Measurements from ENCODE around the gene MAPK4. TPM values are rescaled to one million over a fixed set of nuclear protein-coding genes. Genes with fewer than 3 reads are reported as not detected.
"Not testable (repeated sequence)": the region's sequence is repeated elsewhere in the genome, so short reads cannot be mapped to it uniquely, and the experiment has no call there.

MAPK4 gene
- total RNA-seq, 1 donor = not detected

- H3K4me3 ChIP-seq (ENCODE audit: low read depth, low read length) = no peak overlapping the region
- TF ChIP-seq CTCF (IDR thresholded peaks at IDR 0.05; ENCODE audit: insufficient read depth, low read depth, low read length) = no peak
- DNase-seq (ENCODE audit: low read depth) = no peak
Measured at GRCh38 chr18:50775726-50776125, 215.8 kb downstream of the MAPK4 start.

- no peak overlapping the region for H3K4me3 ChIP-seq (ENCODE audit: low read depth, low read length)
- no peak for TF ChIP-seq CTCF (IDR thresholded peaks at IDR 0.05; ENCODE audit: insufficient read depth, low read depth, low read length)
- DNase-seq (ENCODE audit: low read depth) = no peak
Measured at GRCh38 chr18:50776383-50776782, 216.5 kb downstream of the MAPK4 start.

- not testable (repeated sequence) for H3K4me3 ChIP-seq (ENCODE audit: low read depth, low read length); DNase-seq (ENCODE audit: low read depth)
Measured at GRCh38 chr18:50779021-50779420, 219.1 kb downstream of the MAPK4 start.

Other genes with a start within 250 kb of the MAPK4 start
- gene SKA1, start 185.0 kb upstream of the MAPK4 start, total RNA-seq = 9.0 and 13.4 TPM in 2 replicates